Prostate gland (tissue), 2 donors: Measurements from ENCODE around the gene TNS3. TPM values are rescaled to one million over a fixed set of nuclear protein-coding genes. Genes with fewer than 3 reads are reported as not detected.

Source experiments
- DNase-seq: peaks from one replicate; pipeline ENCODE4 v3.0.0-alpha.2; 2019; ENCODE audit warnings: low spot score
- H3K27ac ChIP-seq, 2 donors: fragments of 200-600 bp; sonication (generic); 2 replicates each; pipeline ENCODE4 v1.5.1; 2017 to 2019
- H3K27me3 ChIP-seq: fragments of 200-600 bp; sonication (generic); replicated peaks from 2 replicates; pipeline ENCODE4 v1.5.1; 2019; ENCODE audit not compliant: insufficient read depth
- H3K36me3 ChIP-seq, 2 donors: fragments of 200-600 bp; sonication (generic); 1 replicate in 1 of 2; 2 replicates in 1 of 2; pipeline versions ENCODE4 v1.5.1 to v1.8.1; 2017 to 2019
- H3K4me1 ChIP-seq: fragments of 200-600 bp; sonication (generic); replicated peaks from 2 replicates; pipeline ENCODE4 v1.5.1; 2019
- H3K4me3 ChIP-seq, 2 donors: fragments of 200-600 bp; sonication (generic); 2 replicates each; pipeline ENCODE4 v1.5.1; 2017 to 2019
- H3K9me3 ChIP-seq: fragments of 200-600 bp; sonication (generic); 2 replicates; pipeline ENCODE4 v1.5.1; 2017
- POLR2A ChIP-seq: fragments of 450-650 bp; IDR thresholded peaks from one replicate; pipeline ENCODE4 v1.6.1; 2016; ENCODE audit warnings: antibody characterized with exemption, mild to moderate bottlenecking
- POLR2AphosphoS5 ChIP-seq: sonication (generic); formaldehyde crosslinking; IDR thresholded peaks from one replicate; pipeline ENCODE4 v1.6.1; 2017; ENCODE audit warnings: antibody characterized with exemption
- WGBS: methylation state at CpG from one replicate; pipeline ENCODE4 v1.1.5; 2018; 5-methylcytosine and 5-hydroxymethylcytosine counted together
- intact Hi-C: fragments of 100-400 bp; cut with DNase I; formaldehyde crosslinking; loops from one replicate; pipeline ENCODE4 v1.14.2; 2022
- total RNA-seq, 2 donors: library from RNA; depleted of rRNA; stranded (reverse); fragments of >200 nt; gene quantifications; one replicate each; pipeline ENCODE4 v1.1.0, GENCODE V29; 2016
- TF ChIP-seq, protein P1 (sequence below), 4 experiments: fragments of 200-600 bp in 2 of 4; fragments of 450-650 bp in 2 of 4; sonication (generic) in 2 of 4; IDR thresholded peaks; 1 replicate in 3 of 4; 2 replicates in 1 of 4; pipeline ENCODE4 v1.5.1; 2016 to 2019; ENCODE audit warnings: antibody characterized with exemption in 4 of 4, mild to moderate bottlenecking in 2 of 4, moderate library complexity in 2 of 4

Gene TNS3
- total RNA-seq, 2 donors from 2014 or later, result 19.5 to 95.8 TPM

DNA sequence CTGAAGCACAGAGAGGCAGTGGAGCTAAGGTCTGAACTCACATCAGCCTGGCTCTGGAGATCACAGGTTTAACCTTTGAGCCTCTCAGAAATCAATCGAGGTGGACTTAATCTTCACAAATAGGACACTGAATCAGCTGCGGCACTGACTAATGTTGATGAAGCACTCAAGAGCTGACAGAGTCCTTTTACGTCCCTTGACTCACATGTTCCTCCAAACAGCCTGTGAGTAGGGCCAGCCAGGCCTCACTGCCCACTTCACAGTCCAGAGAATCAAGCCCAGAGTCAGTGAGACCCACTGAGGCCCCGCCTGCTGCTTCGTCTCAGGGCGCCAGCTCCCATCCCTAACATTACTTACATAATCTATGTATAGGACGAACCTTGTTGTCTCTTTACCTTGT, 63.1 kb downstream of the TNS3 start:
- Histone ChIP-seq H3K27ac (no peak overlapping the region), H3K9me3 (no peaks in the 10 kb centered on the region), H3K4me1 (peaks cover 5% of the 10 kb centered on the region), H3K36me3 (no peaks in the 10 kb centered on the region), H3K4me3 (no peak overlapping the region), H3K27me3 (no peaks in the 10 kb centered on the region)
- WGBS, result 94% methylated on average over 7 of the region's 7 CpGs
- no peak for DNase-seq
- TF ChIP-seq POLR2AphosphoS5 (no peak), POLR2A (no peak)
- TF ChIP-seq, protein P1, sequence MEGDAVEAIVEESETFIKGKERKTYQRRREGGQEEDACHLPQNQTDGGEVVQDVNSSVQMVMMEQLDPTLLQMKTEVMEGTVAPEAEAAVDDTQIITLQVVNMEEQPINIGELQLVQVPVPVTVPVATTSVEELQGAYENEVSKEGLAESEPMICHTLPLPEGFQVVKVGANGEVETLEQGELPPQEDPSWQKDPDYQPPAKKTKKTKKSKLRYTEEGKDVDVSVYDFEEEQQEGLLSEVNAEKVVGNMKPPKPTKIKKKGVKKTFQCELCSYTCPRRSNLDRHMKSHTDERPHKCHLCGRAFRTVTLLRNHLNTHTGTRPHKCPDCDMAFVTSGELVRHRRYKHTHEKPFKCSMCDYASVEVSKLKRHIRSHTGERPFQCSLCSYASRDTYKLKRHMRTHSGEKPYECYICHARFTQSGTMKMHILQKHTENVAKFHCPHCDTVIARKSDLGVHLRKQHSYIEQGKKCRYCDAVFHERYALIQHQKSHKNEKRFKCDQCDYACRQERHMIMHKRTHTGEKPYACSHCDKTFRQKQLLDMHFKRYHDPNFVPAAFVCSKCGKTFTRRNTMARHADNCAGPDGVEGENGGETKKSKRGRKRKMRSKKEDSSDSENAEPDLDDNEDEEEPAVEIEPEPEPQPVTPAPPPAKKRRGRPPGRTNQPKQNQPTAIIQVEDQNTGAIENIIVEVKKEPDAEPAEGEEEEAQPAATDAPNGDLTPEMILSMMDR (IDR thresholded peaks at IDR 0.05), result no peak
- intact Hi-C loops, result loop anchor here (10.0 kb wide), 1 partner anchor 266 kb away; no protein-coding TSS in a partner anchor

DNA sequence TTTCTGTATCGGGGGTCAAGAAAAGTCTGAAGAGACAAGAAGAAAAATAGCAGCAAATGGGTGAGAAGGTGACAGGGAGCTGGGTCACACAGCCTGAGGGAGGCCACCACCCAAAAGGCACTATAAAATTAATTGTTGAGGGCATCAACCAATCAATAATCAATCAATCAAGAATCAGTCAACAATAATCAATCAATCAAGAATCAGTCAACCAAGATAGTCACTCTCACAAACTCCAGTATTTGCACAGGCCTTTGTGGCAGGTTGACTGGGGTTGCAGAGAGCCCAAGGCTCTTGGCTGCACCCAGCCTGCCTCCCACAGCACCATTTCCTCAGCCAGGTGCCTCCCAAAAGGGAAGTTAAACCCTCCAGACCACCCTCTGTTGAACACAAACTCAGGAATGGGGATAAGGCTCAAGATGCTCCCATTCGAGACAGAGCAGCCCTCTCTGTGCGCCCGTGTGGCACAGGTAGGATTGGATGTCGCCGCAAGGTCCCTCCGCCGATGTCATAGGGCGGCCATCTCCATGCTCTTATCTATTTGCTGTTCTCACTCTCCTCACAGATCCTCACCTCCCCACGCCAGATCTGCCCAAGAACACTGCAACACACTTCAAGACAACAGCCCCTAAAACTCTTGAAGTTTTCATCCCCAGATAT, 64.0 kb downstream of the TNS3 start:
- H3K27me3 ChIP-seq, result no peaks in the 10 kb centered on the region
- H3K9me3 ChIP-seq, result no peaks in the 10 kb centered on the region
- no peak for TF ChIP-seq POLR2AphosphoS5
- no peak for TF ChIP-seq POLR2A
- TF ChIP-seq, protein P1 (IDR thresholded peaks at IDR 0.05), result no peak
- H3K4me3 ChIP-seq, result no peak overlapping the region
- 96% methylated on average over 10 of the region's 10 CpGs for WGBS
- DNase-seq, result no peak
- no peaks in the 10 kb centered on the region for H3K36me3 ChIP-seq
- intact Hi-C loops, result loop anchor here (10.0 kb wide), 1 partner anchor 267 kb away; no protein-coding TSS in a partner anchor
- peaks cover 5% of the 10 kb centered on the region for H3K4me1 ChIP-seq
- no peak overlapping the region for H3K27ac ChIP-seq

DNA sequence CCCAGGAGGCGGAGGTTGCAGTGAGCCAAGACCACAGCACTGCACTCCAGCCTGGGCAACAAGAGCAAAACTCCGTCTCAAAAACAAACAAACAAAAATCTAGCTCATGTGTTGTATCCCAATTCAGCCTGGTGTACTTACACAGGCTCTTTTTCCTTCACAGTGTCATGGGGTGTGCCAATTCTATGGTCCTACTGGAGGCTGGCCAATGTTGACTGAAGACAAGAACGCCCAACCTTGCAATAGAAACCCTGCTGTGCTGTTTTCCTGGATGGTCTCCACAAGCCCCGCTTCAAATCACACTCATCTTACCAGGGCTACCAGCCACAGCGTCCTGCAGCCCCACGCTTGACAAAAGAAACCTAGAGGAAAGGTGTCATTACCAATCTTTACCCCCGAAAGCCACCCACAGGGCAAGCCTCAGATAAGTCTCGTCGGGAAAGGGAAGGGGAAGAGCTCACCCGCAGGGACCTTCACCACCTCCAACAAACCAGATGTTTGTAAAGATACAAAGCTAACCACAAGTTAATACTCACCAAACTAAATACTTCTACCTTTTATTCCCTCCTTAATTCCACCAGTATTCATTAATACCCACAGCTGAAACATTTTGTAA, 64.8 kb downstream of the TNS3 start:
- DNase-seq, result peak; percentile 30
- Histone ChIP-seq H3K36me3 (no peaks in the 10 kb centered on the region), H3K9me3 (no peaks in the 10 kb centered on the region), H3K4me1 (peaks cover 5% of the 10 kb centered on the region), H3K4me3 (no peak overlapping the region), H3K27ac (no peak overlapping the region), H3K27me3 (no peaks in the 10 kb centered on the region)
- 46% methylated on average over 10 of the region's 10 CpGs for WGBS
- intact Hi-C loops, result loop anchor here (10.0 kb wide), 1 partner anchor 268 kb away; no protein-coding TSS in a partner anchor
- TF ChIP-seq POLR2A, result no peak
- TF ChIP-seq, protein P1 (IDR thresholded peaks at IDR 0.05), result no peak

DNA sequence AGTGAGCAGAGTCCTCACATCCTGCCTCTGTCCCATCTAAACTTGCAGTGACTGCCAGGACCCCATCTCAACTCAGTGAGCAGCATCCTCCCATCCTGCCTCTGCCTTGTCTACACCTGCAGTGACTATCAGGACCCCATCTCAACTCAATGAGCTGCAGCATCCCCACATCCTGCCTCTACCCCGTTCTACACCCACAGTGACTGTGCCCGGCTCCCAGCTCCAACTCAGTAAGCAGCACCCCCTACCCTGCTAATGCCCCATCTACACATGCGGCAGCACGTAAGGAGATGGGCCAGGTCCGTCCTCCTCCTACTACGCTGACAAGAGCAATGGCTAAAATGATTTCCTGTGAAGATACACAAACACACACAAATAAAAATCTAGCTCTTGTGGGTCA, 65.5 kb downstream of the TNS3 start:
- Histone ChIP-seq H3K4me1 (peaks cover 5% of the 10 kb centered on the region), H3K27me3 (no peaks in the 10 kb centered on the region), H3K4me3 (no peak overlapping the region), H3K36me3 (no peaks in the 10 kb centered on the region), H3K9me3 (no peaks in the 10 kb centered on the region), H3K27ac (no peak overlapping the region)
- intact Hi-C loops, result loop anchor here (10.0 kb wide), 1 partner anchor 268 kb away; no protein-coding TSS in a partner anchor
- WGBS, result 98% methylated on average over 6 of the region's 6 CpGs
- DNase-seq, result no peak
- no peak for TF ChIP-seq POLR2A
- TF ChIP-seq POLR2AphosphoS5, result no peak
- TF ChIP-seq, protein P1 (IDR thresholded peaks at IDR 0.05), result no peak
